Prostate gland (tissue), 2 donors: ENCODE results near the gene CCDC80. TPM values are rescaled to one million over a fixed set of nuclear protein-coding genes. Genes with fewer than 3 reads are reported as not detected.

Experiments used
- DNase-seq: peaks from one replicate; pipeline ENCODE4 v3.0.0-alpha.2; 2019; ENCODE audit warnings: low spot score
- H3K27ac ChIP-seq, 2 donors: fragments of 200-600 bp; sonication (generic); 2 replicates each; pipeline ENCODE4 v1.5.1; 2017 to 2019
- H3K27me3 ChIP-seq: fragments of 200-600 bp; sonication (generic); replicated peaks from 2 replicates; pipeline ENCODE4 v1.5.1; 2019; ENCODE audit not compliant: insufficient read depth
- H3K36me3 ChIP-seq, 2 donors: fragments of 200-600 bp; sonication (generic); 1 replicate in 1 of 2; 2 replicates in 1 of 2; pipeline versions ENCODE4 v1.5.1 to v1.8.1; 2017 to 2019
- H3K4me1 ChIP-seq: fragments of 200-600 bp; sonication (generic); replicated peaks from 2 replicates; pipeline ENCODE4 v1.5.1; 2019
- H3K4me3 ChIP-seq, 2 donors: fragments of 200-600 bp; sonication (generic); 2 replicates each; pipeline ENCODE4 v1.5.1; 2017 to 2019
- H3K9me3 ChIP-seq: fragments of 200-600 bp; sonication (generic); 2 replicates; pipeline ENCODE4 v1.5.1; 2017
- POLR2A ChIP-seq: fragments of 450-650 bp; IDR thresholded peaks from one replicate; pipeline ENCODE4 v1.6.1; 2016; ENCODE audit warnings: antibody characterized with exemption, mild to moderate bottlenecking
- POLR2AphosphoS5 ChIP-seq: sonication (generic); formaldehyde crosslinking; IDR thresholded peaks from one replicate; pipeline ENCODE4 v1.6.1; 2017; ENCODE audit warnings: antibody characterized with exemption
- WGBS: methylation state at CpG from one replicate; pipeline ENCODE4 v1.1.5; 2018; 5-methylcytosine and 5-hydroxymethylcytosine counted together
- intact Hi-C: fragments of 100-400 bp; cut with DNase I; formaldehyde crosslinking; loops from one replicate; pipeline ENCODE4 v1.14.2; 2022
- total RNA-seq, 2 donors: library from RNA; depleted of rRNA; stranded (reverse); fragments of >200 nt; gene quantifications; one replicate each; pipeline ENCODE4 v1.1.0, GENCODE V29; 2016
- TF ChIP-seq, protein P1 (sequence below), 4 experiments: fragments of 200-600 bp in 2 of 4; fragments of 450-650 bp in 2 of 4; sonication (generic) in 2 of 4; IDR thresholded peaks; 1 replicate in 3 of 4; 2 replicates in 1 of 4; pipeline ENCODE4 v1.5.1; 2016 to 2019; ENCODE audit warnings: antibody characterized with exemption in 4 of 4, mild to moderate bottlenecking in 2 of 4, moderate library complexity in 2 of 4

The CCDC80 gene, protein sequence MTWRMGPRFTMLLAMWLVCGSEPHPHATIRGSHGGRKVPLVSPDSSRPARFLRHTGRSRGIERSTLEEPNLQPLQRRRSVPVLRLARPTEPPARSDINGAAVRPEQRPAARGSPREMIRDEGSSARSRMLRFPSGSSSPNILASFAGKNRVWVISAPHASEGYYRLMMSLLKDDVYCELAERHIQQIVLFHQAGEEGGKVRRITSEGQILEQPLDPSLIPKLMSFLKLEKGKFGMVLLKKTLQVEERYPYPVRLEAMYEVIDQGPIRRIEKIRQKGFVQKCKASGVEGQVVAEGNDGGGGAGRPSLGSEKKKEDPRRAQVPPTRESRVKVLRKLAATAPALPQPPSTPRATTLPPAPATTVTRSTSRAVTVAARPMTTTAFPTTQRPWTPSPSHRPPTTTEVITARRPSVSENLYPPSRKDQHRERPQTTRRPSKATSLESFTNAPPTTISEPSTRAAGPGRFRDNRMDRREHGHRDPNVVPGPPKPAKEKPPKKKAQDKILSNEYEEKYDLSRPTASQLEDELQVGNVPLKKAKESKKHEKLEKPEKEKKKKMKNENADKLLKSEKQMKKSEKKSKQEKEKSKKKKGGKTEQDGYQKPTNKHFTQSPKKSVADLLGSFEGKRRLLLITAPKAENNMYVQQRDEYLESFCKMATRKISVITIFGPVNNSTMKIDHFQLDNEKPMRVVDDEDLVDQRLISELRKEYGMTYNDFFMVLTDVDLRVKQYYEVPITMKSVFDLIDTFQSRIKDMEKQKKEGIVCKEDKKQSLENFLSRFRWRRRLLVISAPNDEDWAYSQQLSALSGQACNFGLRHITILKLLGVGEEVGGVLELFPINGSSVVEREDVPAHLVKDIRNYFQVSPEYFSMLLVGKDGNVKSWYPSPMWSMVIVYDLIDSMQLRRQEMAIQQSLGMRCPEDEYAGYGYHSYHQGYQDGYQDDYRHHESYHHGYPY
- total RNA-seq = 10 to 100 TPM in 1 of 2 donors, 1 to 10 TPM in 1; 2.7 to 18.4 TPM

DNA sequence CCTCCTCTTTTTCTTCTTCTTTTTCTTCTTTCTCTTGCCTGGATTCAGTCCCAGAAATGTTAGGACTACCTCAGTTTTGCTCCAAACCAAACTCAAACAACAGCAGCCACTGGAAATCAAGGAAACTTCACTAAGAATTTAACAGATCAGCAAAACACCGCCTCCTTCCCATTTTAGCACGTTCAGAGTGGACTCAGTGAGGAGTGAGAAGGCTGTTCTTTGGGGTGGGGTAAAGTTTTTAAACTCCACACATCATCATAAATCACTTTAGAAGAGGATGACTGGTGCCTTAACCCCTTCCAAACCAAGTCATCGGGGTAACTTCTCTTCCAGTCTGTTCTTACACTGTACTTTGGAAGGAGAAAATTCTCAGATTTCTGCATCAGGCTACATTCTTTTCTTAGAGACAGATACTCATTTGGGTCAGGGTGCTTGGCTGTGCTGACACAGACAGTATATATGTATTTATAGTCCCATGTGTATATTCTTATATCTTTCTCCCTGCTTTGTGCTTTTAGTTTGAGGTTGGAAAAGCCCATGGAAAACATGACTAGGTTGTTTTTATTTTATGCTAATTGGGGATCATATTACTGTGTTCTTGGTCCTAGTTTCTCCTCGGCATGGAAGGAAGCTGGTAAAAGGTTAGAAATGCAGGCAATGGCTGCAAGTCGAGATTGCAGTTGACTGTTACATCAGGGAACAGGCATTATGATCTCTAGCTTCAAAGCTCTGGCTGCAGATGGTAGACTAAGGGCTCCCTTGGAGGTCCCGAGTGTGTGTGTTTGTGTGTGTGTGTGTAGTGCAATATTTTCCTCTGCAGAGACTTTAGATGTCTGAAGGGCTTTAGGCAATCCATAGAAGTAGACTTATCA is at the start of gene CCDC80:
CCDC80 (minus strand) TSS at position 214 of the 872 bp plus-strand sequence. CDS start 1,238 bp downstream, outside the sequence.
- intact Hi-C loops = loop anchor here (5.0 kb wide), 1 partner anchor 336 kb away; the partner anchor contains the start of gene CD200R1
- H3K27ac ChIP-seq = peak within 1 kb of the TSS; percentile 38 to 42

DNA sequence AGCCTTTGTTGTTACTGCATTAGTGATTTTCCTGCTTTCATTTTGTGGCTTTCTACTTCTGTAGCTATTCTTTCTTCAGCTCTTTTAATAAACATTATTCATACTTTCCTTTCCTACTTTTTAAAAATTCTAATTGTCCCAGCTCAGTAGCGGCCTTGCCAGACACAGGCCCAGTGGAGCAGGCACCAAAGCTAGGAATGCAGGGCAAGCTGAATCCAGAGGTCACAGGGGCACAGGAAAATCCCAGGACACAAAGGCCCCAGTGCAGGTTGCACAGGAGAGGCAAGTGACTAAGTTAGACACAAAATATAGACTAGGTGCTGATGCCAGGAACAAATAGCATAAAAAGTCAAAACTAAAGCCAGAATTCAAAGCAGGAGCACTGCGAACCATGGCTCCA is 49.0 kb upstream of the CCDC80 start:
- H3K9me3 ChIP-seq = no peaks in the 10 kb centered on the region
- TF ChIP-seq POLR2A = no peak
- no peak for TF ChIP-seq POLR2AphosphoS5
- TF ChIP-seq, protein P1, sequence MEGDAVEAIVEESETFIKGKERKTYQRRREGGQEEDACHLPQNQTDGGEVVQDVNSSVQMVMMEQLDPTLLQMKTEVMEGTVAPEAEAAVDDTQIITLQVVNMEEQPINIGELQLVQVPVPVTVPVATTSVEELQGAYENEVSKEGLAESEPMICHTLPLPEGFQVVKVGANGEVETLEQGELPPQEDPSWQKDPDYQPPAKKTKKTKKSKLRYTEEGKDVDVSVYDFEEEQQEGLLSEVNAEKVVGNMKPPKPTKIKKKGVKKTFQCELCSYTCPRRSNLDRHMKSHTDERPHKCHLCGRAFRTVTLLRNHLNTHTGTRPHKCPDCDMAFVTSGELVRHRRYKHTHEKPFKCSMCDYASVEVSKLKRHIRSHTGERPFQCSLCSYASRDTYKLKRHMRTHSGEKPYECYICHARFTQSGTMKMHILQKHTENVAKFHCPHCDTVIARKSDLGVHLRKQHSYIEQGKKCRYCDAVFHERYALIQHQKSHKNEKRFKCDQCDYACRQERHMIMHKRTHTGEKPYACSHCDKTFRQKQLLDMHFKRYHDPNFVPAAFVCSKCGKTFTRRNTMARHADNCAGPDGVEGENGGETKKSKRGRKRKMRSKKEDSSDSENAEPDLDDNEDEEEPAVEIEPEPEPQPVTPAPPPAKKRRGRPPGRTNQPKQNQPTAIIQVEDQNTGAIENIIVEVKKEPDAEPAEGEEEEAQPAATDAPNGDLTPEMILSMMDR (IDR thresholded peaks at IDR 0.05) = no peak
- no peaks in the 10 kb centered on the region for H3K27me3 ChIP-seq
- no peaks in the 10 kb centered on the region for H3K4me1 ChIP-seq
- no peak overlapping the region for H3K4me3 ChIP-seq
- H3K27ac ChIP-seq = no peak overlapping the region
- DNase-seq = no peak
- no peaks in the 10 kb centered on the region for H3K36me3 ChIP-seq
- 82% methylated on average over 2 of the region's 2 CpGs for WGBS
- intact Hi-C loops = no loop called here

More for the DNA sequence above, at the start of gene CCDC80:
- Histone ChIP-seq H3K4me3 (peak within 1 kb of the TSS in 1 of 2 donors; percentile 18), H3K4me1 (no peaks in the 10 kb centered on the region), H3K9me3 (no peaks in the 10 kb centered on the region), H3K27me3 (peaks cover 5% of the 10 kb centered on the region), H3K36me3 (no peaks in the 10 kb centered on the region)
- no peak for DNase-seq
- WGBS = 7% methylated on average over 6 of the region's 6 CpGs
- TF ChIP-seq POLR2AphosphoS5 (peak; percentile 21), POLR2A (peak; percentile 13)
- TF ChIP-seq, protein P1 (IDR thresholded peaks at IDR 0.05) = no peak

DNA sequence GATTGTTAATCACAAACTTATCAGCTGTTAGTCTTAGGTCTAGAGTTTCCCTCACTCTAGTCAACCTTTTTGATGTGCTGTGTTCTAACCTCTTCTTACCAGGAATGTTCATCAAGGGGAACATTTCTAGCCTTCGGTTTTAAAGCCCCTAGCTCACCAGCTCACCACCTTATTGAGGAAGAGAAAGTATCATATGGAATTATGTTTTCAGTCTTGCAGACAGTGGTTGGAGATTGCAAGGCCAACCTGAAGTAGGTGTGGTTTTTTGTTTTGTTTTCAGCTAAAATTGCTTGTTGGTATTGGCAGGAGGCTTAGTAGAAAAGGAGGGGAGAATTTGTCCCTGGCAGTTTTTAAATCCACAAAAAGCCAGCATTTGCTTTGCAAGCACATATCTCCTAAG is 48.4 kb upstream of the CCDC80 start:
- no peaks in the 10 kb centered on the region for H3K9me3 ChIP-seq
- intact Hi-C loops = no loop called here
- H3K4me1 ChIP-seq = no peaks in the 10 kb centered on the region
- no peaks in the 10 kb centered on the region for H3K36me3 ChIP-seq
- TF ChIP-seq, protein P1 (IDR thresholded peaks at IDR 0.05) = no peak
- TF ChIP-seq POLR2AphosphoS5 (no peak), POLR2A (no peak)
- no peak overlapping the region for H3K27ac ChIP-seq
- H3K4me3 ChIP-seq = no peak overlapping the region
- 85% methylated on average over 1 of the region's 1 CpG for WGBS
- DNase-seq = no peak
- H3K27me3 ChIP-seq = no peaks in the 10 kb centered on the region

DNA sequence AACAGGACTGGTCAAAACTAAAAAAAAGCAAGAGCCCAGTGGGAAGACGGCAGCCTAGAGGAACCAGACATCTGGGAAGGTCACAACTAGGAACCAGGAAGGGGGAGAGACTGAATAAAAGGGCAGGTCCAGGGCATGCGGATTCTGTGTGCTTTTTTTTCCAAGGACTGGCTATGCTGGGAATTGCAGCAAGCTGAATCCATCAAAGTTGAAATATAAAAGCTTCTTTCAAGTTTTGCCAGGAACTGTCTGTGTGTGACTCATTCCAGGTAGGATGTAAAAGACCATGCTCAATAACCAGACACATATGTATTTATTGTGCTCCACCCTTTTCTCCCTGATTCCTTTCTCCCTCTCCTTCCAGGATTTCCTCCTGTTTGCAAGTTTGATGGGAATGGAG is 47.9 kb upstream of the CCDC80 start:
- Histone ChIP-seq H3K36me3 (no peaks in the 10 kb centered on the region), H3K27me3 (no peaks in the 10 kb centered on the region), H3K27ac (no peak overlapping the region), H3K9me3 (no peaks in the 10 kb centered on the region), H3K4me3 (no peak overlapping the region), H3K4me1 (no peaks in the 10 kb centered on the region)
- intact Hi-C loops = no loop called here
- no peak for DNase-seq
- WGBS = 23% methylated on average over 2 of the region's 2 CpGs
- TF ChIP-seq POLR2A = no peak
- no peak for TF ChIP-seq POLR2AphosphoS5
- TF ChIP-seq, protein P1 (IDR thresholded peaks at IDR 0.05) = no peak
